HUES48 (cell line): ENCODE results near the gene CERCAM.

Experiments used
- H3K27ac ChIP-seq: one replicate; pipeline ENCODE4 v1.7.0; 2013; ENCODE audit warnings: low read depth, low read length, inconsistent platforms
- H3K27me3 ChIP-seq: 2 replicates; pipeline ENCODE4 v1.6.1; 2013; ENCODE audit warnings: mild to moderate bottlenecking, low read length; ENCODE audit not compliant: control insufficient read depth, insufficient read depth
- H3K36me3 ChIP-seq: 2 replicates; pipeline ENCODE4 v1.6.1; 2013; ENCODE audit warnings: low read length; ENCODE audit not compliant: control insufficient read depth, insufficient read depth
- H3K4me1 ChIP-seq: 2 replicates; pipeline ENCODE4 v1.6.1; 2013; ENCODE audit warnings: mild to moderate bottlenecking, low read length; ENCODE audit not compliant: control insufficient read depth, insufficient read depth
- H3K4me3 ChIP-seq: 2 replicates; pipeline ENCODE4 v1.5.1; 2013; ENCODE audit warnings: mild to moderate bottlenecking, low read depth, low read length
- H3K9ac ChIP-seq: 2 replicates; pipeline ENCODE4 v1.6.1; 2013; ENCODE audit warnings: mild to moderate bottlenecking, low read depth, low read length, moderate library complexity
- H3K9me3 ChIP-seq: 2 replicates; pipeline ENCODE4 v1.6.1; 2013; ENCODE audit warnings: low read length; ENCODE audit not compliant: control insufficient read depth, insufficient read depth

The CERCAM gene

DNA sequence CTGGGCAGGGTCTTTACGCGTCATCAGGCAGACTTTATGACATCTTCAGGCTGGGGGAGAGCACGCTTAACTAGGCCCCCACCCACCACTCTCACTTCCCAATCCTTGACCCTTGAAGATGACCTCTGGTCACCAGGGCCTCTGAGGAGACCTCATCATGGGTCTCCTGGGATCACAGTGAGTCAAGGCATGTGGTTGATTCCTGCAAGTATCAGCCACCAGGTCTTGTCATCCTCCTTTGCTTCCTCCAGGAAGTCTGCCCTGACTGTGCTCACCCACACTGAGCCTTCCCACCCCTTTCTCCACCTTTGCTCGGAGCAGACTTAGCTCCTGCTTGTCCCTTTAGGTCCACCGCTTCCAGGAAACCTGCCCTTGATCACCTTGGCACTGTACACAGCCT lies 52.4 kb downstream of the CERCAM start:
- H3K4me3 ChIP-seq = no peak overlapping the region
- H3K27ac ChIP-seq = no peak overlapping the region
- 0 out of 2 replicates have a peak, but pooled peaks cover 7% of the 10 kb centered on the region for H3K36me3 ChIP-seq
- no peaks in the 10 kb centered on the region for H3K9me3 ChIP-seq
- no peaks in the 10 kb centered on the region for H3K4me1 ChIP-seq
- H3K27me3 ChIP-seq = no peaks in the 10 kb centered on the region
- no peak overlapping the region for H3K9ac ChIP-seq

- no peaks in the 10 kb centered on the region for H3K9me3 ChIP-seq
- H3K27ac ChIP-seq = no peak overlapping the region
- no peak overlapping the region for H3K9ac ChIP-seq
- no peaks in the 10 kb centered on the region for H3K4me1 ChIP-seq
- H3K27me3 ChIP-seq = no peaks in the 10 kb centered on the region
- H3K36me3 ChIP-seq = peaks cover 7% of the 10 kb centered on the region; the same call in 1 of the 2 replicates
- no peak overlapping the region for H3K4me3 ChIP-seq
These were observed 55.2 kb downstream of the CERCAM start for GRCh38 chr9:128475867-128476266.

- no peak overlapping the region for H3K27ac ChIP-seq
- H3K9ac ChIP-seq = no peak overlapping the region
- H3K36me3 ChIP-seq = peaks cover 8% of the 10 kb centered on the region
- no peaks in the 10 kb centered on the region for H3K4me1 ChIP-seq
- no peaks in the 10 kb centered on the region for H3K9me3 ChIP-seq
- no peaks in the 10 kb centered on the region for H3K27me3 ChIP-seq
- no peak overlapping the region for H3K4me3 ChIP-seq
These were observed 58.6 kb downstream of the CERCAM start for GRCh38 chr9:128479262-128479661.

- no peaks in the 10 kb centered on the region for H3K27me3 ChIP-seq
- no peaks in the 10 kb centered on the region for H3K9me3 ChIP-seq
- no peak overlapping the region for H3K4me3 ChIP-seq
- H3K9ac ChIP-seq = no peak overlapping the region
- no peak overlapping the region for H3K27ac ChIP-seq
- H3K4me1 ChIP-seq = no peaks in the 10 kb centered on the region
- peaks cover 17% of the 10 kb centered on the region for H3K36me3 ChIP-seq
These were observed 60.9 kb downstream of the CERCAM start for GRCh38 chr9:128481561-128481960.

DNA sequence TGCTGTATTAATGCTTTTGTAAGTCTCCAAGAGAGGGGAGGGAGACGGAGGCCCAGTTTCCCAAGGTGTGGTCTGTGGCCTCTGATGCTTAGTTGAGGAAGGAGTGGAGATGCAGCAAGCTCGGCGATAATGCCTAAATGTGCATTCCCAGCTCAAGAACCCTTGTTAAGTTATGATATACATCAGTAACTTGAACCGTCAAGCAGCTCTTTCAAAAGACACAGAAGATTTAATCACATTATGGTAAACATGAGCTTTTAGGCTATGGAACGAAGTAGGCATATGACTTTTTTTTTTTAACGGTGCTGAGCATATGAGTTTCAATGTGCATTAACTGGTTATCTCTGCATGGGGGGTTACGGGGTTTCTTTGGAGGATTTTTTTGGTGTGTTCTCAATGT lies 61.5 kb downstream of the CERCAM start:
- H3K9ac ChIP-seq = no peak overlapping the region
- no peak overlapping the region for H3K27ac ChIP-seq
- no peaks in the 10 kb centered on the region for H3K27me3 ChIP-seq
- no peaks in the 10 kb centered on the region for H3K9me3 ChIP-seq
- H3K4me3 ChIP-seq = no peak overlapping the region
- H3K36me3 ChIP-seq = peaks cover 17% of the 10 kb centered on the region
- no peaks in the 10 kb centered on the region for H3K4me1 ChIP-seq

GRCh38 chr9:128484686-128485413 lies 64.2 kb downstream of the CERCAM start:
- Histone ChIP-seq H3K9me3 (no peaks in the 10 kb centered on the region), H3K4me3 (no peak overlapping the region), H3K27ac (no peak overlapping the region), H3K36me3 (peaks cover 20% of the 10 kb centered on the region), H3K4me1 (no peaks in the 10 kb centered on the region), H3K27me3 (no peaks in the 10 kb centered on the region), H3K9ac (no peak overlapping the region)

DNA sequence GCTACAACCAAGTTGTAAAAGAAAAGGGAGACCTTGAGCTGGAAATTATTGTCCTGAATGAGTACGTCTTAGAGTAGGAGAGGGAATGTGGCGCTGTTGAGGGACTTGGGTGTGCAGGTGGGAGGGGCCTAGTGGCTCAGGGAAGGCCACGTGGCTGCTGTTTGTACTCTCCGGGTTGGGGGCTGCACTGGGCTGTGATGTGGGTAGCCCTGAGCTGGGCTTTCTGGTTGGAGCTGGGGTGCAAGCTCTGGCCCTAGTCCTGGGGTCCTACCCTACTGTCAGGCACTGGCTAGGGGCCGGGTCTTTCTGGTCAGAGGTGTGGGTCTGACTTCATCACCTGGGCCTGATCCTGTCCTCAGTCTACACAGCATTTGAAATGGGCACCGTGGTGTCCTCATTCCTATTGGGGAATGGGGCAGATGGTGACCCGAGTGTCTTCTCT lies 64.8 kb downstream of the CERCAM start:
- Histone ChIP-seq H3K27me3 (no peaks in the 10 kb centered on the region), H3K4me3 (no peak overlapping the region), H3K27ac (no peak overlapping the region), H3K9me3 (no peaks in the 10 kb centered on the region), H3K4me1 (no peaks in the 10 kb centered on the region), H3K9ac (no peak overlapping the region), H3K36me3 (peaks cover 20% of the 10 kb centered on the region)

DNA sequence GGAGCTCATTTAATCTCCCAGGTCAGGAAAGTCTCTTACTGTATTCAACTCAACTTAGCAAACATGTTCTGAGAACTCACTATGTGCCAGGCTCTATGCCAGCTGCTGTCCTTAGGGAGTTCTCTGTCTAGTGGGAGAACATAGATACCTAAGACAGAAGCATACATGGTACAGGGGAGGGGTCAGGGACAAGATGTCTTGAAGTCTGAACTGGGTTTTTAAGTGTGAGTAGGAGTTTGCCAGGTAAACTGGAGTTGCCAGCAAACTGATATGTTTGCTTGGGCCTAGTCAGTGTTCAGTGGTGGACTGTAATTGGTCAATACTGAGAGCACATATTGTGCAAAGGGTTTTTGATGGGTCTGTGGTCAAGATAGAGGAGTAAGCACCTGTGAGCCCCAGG lies 65.5 kb downstream of the CERCAM start:
- no peaks in the 10 kb centered on the region for H3K4me1 ChIP-seq
- H3K9me3 ChIP-seq = no peaks in the 10 kb centered on the region
- no peak overlapping the region for H3K27ac ChIP-seq
- peaks cover 20% of the 10 kb centered on the region for H3K36me3 ChIP-seq
- H3K27me3 ChIP-seq = no peaks in the 10 kb centered on the region
- H3K4me3 ChIP-seq = no peak overlapping the region
- no peak overlapping the region for H3K9ac ChIP-seq
